HAP-1 (cell line): ENCODE data around the gene VIM.
"Not testable (repeated sequence)": the region's sequence is repeated elsewhere in the genome, so short reads cannot be mapped to it uniquely, and the experiment has no call there.

Experiments
- DNase-seq, 2 experiments: peaks; one replicate each; pipeline ENCODE4 v3.0.0-alpha.2; 2016 to 2020; ENCODE audit warnings: low spot score in 2 of 2
- H3K27me3 ChIP-seq: fragments of 250-450 bp; sonication (Bioruptor Pico); 2 replicates; pipeline ENCODE4 v1.5.1; 2020; ENCODE audit warnings: low read depth, mild to moderate bottlenecking, moderate library complexity
- H3K36me3 ChIP-seq: fragments of 250-450 bp; sonication (Bioruptor Pico); replicated peaks from 2 replicates; pipeline ENCODE4 v1.5.1; 2020; ENCODE audit warnings: mild to moderate bottlenecking
- H3K4me1 ChIP-seq: fragments of 250-450 bp; sonication (Bioruptor Pico); 2 replicates; pipeline ENCODE4 v1.5.1; 2020; ENCODE audit warnings: mild to moderate bottlenecking
- H3K4me3 ChIP-seq: fragments of 250-450 bp; sonication (Bioruptor Pico); 2 replicates; pipeline ENCODE4 v1.5.1; 2020; ENCODE audit warnings: mild to moderate bottlenecking, moderate library complexity
- H3K9me3 ChIP-seq: fragments of 250-450 bp; sonication (Bioruptor Pico); 2 replicates; pipeline ENCODE4 v1.5.1; 2020; ENCODE audit warnings: mild to moderate bottlenecking, moderate library complexity
- in situ Hi-C: fragments of 300-500 bp; cut with MboI; formaldehyde crosslinking; loops from 3 replicates; pipeline ENCODE4 v1.14.3; 2020; ENCODE audit warnings: low sequenced_read_pairs, inconsistent platforms, mixed read lengths

Gene VIM

DNA sequence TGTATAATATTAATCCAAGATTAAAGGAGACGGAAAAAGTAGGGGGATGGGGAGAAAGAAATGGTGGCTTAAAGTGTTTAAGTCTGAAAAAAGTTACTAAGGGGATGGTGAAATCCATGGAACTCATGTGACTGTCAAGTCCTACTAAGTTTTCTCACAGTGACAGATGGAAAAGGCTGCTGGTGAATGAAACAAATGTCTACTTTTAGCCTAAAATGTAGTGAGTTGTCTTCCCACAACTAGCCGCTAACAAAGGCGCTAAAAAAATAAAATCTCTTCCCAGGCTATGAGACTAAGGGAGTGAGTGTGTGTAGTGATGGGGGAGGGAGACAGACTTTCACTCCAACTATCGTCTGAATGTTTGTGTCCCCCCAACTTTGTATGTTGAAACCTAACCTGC, 12.6 kb downstream of the VIM start:
- no peak for DNase-seq
- Histone ChIP-seq H3K36me3 (peaks cover 21% of the 10 kb centered on the region), H3K4me1 (no peaks in the 10 kb centered on the region), H3K9me3 (no peaks in the 10 kb centered on the region), H3K4me3 (no peak overlapping the region), H3K27me3 (no peaks in the 10 kb centered on the region)
- in situ Hi-C loops: no loop called here

- in situ Hi-C loops: no loop called here
- Histone ChIP-seq H3K27me3 (no peaks in the 10 kb centered on the region), H3K4me1 (no peaks in the 10 kb centered on the region), H3K4me3 (no peak overlapping the region), H3K36me3 (peaks cover 9% of the 10 kb centered on the region), H3K9me3 (no peaks in the 10 kb centered on the region)
- no peak for DNase-seq
Observed at GRCh38 chr10:17241611-17242333, 13.7 kb downstream of the VIM start.

DNA sequence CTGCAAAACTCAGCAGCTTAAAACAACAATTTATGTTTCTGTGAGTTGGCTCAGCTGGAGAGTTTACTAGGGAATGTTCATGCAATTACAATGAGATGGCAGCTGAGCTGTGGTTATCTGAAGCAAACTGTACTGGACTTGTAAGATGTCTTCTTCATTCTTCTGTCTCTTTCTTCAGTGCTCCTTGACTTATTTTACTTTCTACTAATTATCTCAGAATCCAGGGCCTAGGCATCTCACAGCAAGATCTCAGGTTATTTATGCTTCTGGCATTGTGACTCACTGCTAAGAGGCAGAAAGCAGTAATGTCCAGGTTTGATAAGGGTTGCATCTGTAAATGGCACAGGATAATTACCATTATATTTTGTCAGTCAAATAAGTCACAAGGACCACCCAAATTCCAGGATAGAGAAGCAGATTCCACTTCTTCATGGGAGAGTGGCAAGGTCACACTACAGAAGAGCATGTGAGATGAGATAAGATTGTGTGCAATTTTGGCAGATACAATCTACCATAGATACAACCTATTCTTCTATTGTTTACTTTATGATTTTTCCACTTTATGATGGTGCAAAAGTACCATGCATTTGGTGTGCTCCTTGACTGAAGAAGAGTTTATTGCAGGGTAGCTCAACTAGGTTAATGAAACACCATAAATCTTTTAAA, 16.8 kb downstream of the VIM start:
- Histone ChIP-seq H3K36me3 (no peaks in the 10 kb centered on the region), H3K27me3 (no peaks in the 10 kb centered on the region), H3K4me1 (no peaks in the 10 kb centered on the region), H3K4me3 (no peak overlapping the region), H3K9me3 (peaks cover 5% of the 10 kb centered on the region; the same call in 1 of the 2 replicates)
- in situ Hi-C loops: no loop called here
- no peak for DNase-seq

- Histone ChIP-seq H3K27me3 (no peaks in the 10 kb centered on the region), H3K4me3 (no peak overlapping the region), H3K36me3 (no peaks in the 10 kb centered on the region), H3K4me1 (no peaks in the 10 kb centered on the region), H3K9me3 (peaks cover 5% of the 10 kb centered on the region; the same call in 1 of the 2 replicates)
- in situ Hi-C loops: no loop called here
- peak in 1 of 2 experiments; percentile 9 for DNase-seq
Observed at GRCh38 chr10:17247210-17247609, 19.2 kb downstream of the VIM start.

DNA sequence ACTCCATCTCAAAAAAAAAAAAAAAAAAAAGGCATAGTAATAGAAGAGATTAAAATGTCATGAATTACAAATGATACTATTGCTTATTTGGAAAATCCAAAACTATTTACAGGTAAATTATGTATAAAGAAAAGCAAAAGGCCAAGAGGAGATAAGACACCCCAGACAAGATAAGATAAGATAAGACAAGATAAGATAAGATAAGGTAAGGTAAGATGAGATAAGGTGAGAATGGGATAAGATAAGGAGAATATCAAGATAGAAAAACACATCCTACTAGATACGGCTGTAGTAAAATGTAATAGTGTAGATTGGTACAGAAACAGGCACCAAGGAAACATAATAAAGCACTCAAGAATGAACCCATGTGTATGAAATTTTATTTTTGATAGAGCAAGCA, 20.9 kb downstream of the VIM start:
- in situ Hi-C loops: no loop called here
- DNase-seq: no peak
- Histone ChIP-seq H3K36me3 (no peaks in the 10 kb centered on the region), H3K9me3 (peaks cover 5% of the 10 kb centered on the region; the same call in 1 of the 2 replicates), H3K4me3 (no peak overlapping the region), H3K27me3 (no peaks in the 10 kb centered on the region), H3K4me1 (no peaks in the 10 kb centered on the region)

DNA sequence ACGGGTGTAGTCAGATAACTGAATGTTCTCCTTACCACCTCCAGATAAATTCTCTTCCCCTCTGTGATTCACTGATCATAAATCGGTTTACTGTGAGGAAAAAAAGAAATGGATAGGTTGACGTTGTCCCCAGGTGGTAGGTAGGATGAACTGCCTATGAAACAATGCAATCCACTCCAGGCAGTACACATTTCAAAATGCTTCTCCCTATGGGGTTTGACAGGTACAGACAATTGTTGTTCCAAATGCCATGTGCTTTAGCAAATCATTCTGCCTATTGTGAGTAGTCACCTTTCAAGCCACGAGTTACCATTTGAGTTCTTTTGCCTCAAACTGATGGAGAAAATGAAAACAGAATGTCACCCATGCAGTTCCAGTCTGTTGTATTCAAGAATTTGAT, 21.8 kb downstream of the VIM start:
- no peaks in the 10 kb centered on the region for H3K27me3 ChIP-seq
- no peak overlapping the region for H3K4me3 ChIP-seq
- DNase-seq: no peak
- H3K36me3 ChIP-seq: no peaks in the 10 kb centered on the region
- peaks cover 5% of the 10 kb centered on the region; the same call in 1 of the 2 replicates for H3K9me3 ChIP-seq
- in situ Hi-C loops: no loop called here
- no peaks in the 10 kb centered on the region for H3K4me1 ChIP-seq

- Histone ChIP-seq H3K4me3 (no peak overlapping the region), H3K27me3 (no peaks in the 10 kb centered on the region), H3K36me3 (no peaks in the 10 kb centered on the region), H3K4me1 (no peaks in the 10 kb centered on the region), H3K9me3 (peaks cover 5% of the 10 kb centered on the region; the same call in 1 of the 2 replicates)
- in situ Hi-C loops: no loop called here
- DNase-seq: no peak
Observed at GRCh38 chr10:17250736-17251135, 22.7 kb downstream of the VIM start.

- H3K4me3 ChIP-seq, H3K4me1 ChIP-seq, DNase-seq, H3K36me3 ChIP-seq, H3K27me3 ChIP-seq, H3K9me3 ChIP-seq: not testable (repeated sequence)
- in situ Hi-C loops: loop anchor here (5.0 kb wide), 1 partner anchor 407 kb away; no protein-coding TSS in a partner anchor
Observed at GRCh38 chr10:17254543-17255050, 26.6 kb downstream of the VIM start.

GRCh38 chr10:17255512-17255911, 27.5 kb downstream of the VIM start:
- Histone ChIP-seq H3K4me1 (no peaks in the 10 kb centered on the region), H3K36me3 (no peaks in the 10 kb centered on the region), H3K27me3 (no peaks in the 10 kb centered on the region), H3K9me3 (no peaks in the 10 kb centered on the region), H3K4me3 (no peak overlapping the region)
- in situ Hi-C loops: loop anchor here (5.0 kb wide), 1 partner anchor 408 kb away; no protein-coding TSS in a partner anchor
- DNase-seq: no peak

GRCh38 chr10:17256051-17256450, 28.0 kb downstream of the VIM start:
- H3K9me3 ChIP-seq: no peaks in the 10 kb centered on the region

GRCh38 chr10:17256627-17257026, 28.6 kb downstream of the VIM start:
- no peaks in the 10 kb centered on the region for H3K36me3 ChIP-seq
- peaks cover 4% of the 10 kb centered on the region; the same call in 1 of the 2 replicates for H3K9me3 ChIP-seq
- no peak for DNase-seq
- H3K27me3 ChIP-seq: no peaks in the 10 kb centered on the region
- no peaks in the 10 kb centered on the region for H3K4me1 ChIP-seq
- H3K4me3 ChIP-seq: no peak overlapping the region
- in situ Hi-C loops: loop anchor here (5.0 kb wide), 1 partner anchor 409 kb away; no protein-coding TSS in a partner anchor

More at GRCh38 chr10:17256051-17256450, 28.0 kb downstream of the VIM start:
- no peak for DNase-seq
- Histone ChIP-seq H3K27me3 (no peaks in the 10 kb centered on the region), H3K4me1 (no peaks in the 10 kb centered on the region), H3K4me3 (no peak overlapping the region), H3K36me3 (no peaks in the 10 kb centered on the region)
- in situ Hi-C loops: loop anchor here (5.0 kb wide), 1 partner anchor 409 kb away; no protein-coding TSS in a partner anchor

- peak; percentile 63 to 75 for DNase-seq
- peaks cover 5% of the 10 kb centered on the region for H3K9me3 ChIP-seq
- no peaks in the 10 kb centered on the region for H3K27me3 ChIP-seq
- H3K4me3 ChIP-seq: no peak overlapping the region
- in situ Hi-C loops: loop anchor here (5.0 kb wide), 1 partner anchor 410 kb away; no protein-coding TSS in a partner anchor
- no peaks in the 10 kb centered on the region for H3K36me3 ChIP-seq
- no peaks in the 10 kb centered on the region for H3K4me1 ChIP-seq
Observed at GRCh38 chr10:17257466-17258321, 29.7 kb downstream of the VIM start.

GRCh38 chr10:17262502-17262901, 34.5 kb downstream of the VIM start:
- H3K36me3 ChIP-seq: no peaks in the 10 kb centered on the region
- peaks cover 11% of the 10 kb centered on the region for H3K9me3 ChIP-seq
- H3K4me3 ChIP-seq: no peak overlapping the region
- no peak for DNase-seq
- in situ Hi-C loops: no loop called here
- H3K4me1 ChIP-seq: no peaks in the 10 kb centered on the region
- no peaks in the 10 kb centered on the region for H3K27me3 ChIP-seq
